AG10803 (cell line): Measurements from ENCODE around the gene COL23A1.
A peak's percentile ranks its signal among the peaks of the same experiment; 100 is the strongest.

Source experiments
- DNase-seq: peaks from one replicate; pipeline ENCODE4 v3.0.0; 2010; ENCODE audit warnings: low read depth
- H3K4me3 ChIP-seq: 2 replicates; pipeline ENCODE4 v1.5.1; 2011; ENCODE audit warnings: mild to moderate bottlenecking, low read length, control low read depth
- TF ChIP-seq, protein P1 (sequence below): conservative IDR thresholded peaks from 2 replicates; pipeline ENCODE4 v1.5.1; 2011; ENCODE audit warnings: mild to moderate bottlenecking, low read length, control low read depth, inconsistent platforms

The COL23A1 gene

DNA sequence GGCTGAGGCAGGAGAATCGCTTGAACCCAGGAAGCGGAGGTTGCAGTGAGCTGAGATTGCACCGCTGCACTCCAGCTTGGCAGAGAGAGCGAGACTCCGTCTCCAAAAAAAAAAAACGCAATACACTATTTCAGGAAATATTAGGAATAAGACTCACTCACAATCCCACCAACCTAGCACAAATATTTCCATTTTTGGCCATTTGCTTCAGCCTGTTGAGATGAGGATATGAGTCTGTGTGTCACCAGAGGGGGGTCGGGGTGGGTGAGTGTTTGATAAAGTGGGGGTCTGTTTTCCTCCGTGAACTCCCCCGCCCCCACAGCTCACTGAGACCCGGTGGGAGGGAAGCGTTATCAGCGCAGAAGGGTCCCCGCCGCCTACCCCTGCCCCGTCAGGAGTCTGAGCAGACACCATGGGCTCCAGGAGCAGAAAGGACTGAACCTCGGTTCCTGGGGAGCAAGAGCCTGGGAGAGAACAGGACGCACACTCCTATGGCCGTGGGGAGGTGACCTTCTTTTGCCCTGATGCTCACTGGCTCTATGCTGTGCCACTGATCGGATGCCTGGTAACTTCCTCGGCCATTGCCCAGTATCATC lies 203.8 kb downstream of the COL23A1 start:
- no peak overlapping the region for H3K4me3 ChIP-seq
- no peak for DNase-seq
- TF ChIP-seq, protein P1, sequence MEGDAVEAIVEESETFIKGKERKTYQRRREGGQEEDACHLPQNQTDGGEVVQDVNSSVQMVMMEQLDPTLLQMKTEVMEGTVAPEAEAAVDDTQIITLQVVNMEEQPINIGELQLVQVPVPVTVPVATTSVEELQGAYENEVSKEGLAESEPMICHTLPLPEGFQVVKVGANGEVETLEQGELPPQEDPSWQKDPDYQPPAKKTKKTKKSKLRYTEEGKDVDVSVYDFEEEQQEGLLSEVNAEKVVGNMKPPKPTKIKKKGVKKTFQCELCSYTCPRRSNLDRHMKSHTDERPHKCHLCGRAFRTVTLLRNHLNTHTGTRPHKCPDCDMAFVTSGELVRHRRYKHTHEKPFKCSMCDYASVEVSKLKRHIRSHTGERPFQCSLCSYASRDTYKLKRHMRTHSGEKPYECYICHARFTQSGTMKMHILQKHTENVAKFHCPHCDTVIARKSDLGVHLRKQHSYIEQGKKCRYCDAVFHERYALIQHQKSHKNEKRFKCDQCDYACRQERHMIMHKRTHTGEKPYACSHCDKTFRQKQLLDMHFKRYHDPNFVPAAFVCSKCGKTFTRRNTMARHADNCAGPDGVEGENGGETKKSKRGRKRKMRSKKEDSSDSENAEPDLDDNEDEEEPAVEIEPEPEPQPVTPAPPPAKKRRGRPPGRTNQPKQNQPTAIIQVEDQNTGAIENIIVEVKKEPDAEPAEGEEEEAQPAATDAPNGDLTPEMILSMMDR = no peak

DNA sequence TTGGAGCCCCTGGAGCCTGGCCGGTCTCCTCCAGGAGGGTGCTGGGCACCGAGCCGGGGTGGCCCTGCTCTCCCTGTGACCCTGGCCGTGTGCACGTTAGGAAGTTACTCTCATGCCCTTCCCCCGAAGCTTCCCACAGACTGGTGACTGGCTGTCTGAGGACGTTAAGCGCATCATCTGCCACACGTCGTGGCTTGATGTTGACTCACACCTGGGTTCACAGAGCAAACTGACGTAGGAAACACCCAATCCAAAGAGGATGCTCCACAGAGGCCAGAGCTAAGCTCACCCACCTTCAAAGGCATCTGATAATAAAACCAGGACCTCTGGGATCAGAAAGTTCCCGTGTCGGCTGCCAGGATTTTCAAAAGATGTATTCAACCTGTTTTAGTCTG lies 204.7 kb downstream of the COL23A1 start:
- no peak overlapping the region for H3K4me3 ChIP-seq
- peak; percentile 27 for DNase-seq
- TF ChIP-seq, protein P1 = no peak

- DNase-seq = no peak
- TF ChIP-seq, protein P1 = no peak
- H3K4me3 ChIP-seq = no peak overlapping the region
These were observed 205.2 kb downstream of the COL23A1 start for GRCh38 chr5:178384816-178385495.

- TF ChIP-seq, protein P1 = no peak
- DNase-seq = no peak
- no peak overlapping the region for H3K4me3 ChIP-seq
These were observed 206.0 kb downstream of the COL23A1 start for GRCh38 chr5:178383919-178384815.

- no peak for DNase-seq
- no peak overlapping the region for H3K4me3 ChIP-seq
- TF ChIP-seq, protein P1 = no peak
These were observed 206.8 kb downstream of the COL23A1 start for GRCh38 chr5:178383301-178383918.

- DNase-seq = no peak
- TF ChIP-seq, protein P1 = no peak
- H3K4me3 ChIP-seq = no peak overlapping the region
These were observed 207.4 kb downstream of the COL23A1 start for GRCh38 chr5:178382754-178383164.
